LNCaP clone FGC (cell line): ENCODE data around the gene POLR2E.

Source experiments
- DNase-seq: peaks from one replicate; pipeline ENCODE4 v3.0.0-alpha.2; 2011; ENCODE audit warnings: low read depth
- H3K4me3 ChIP-seq: 2 replicates; pipeline ENCODE4 v1.5.1; 2011; ENCODE audit warnings: mild to moderate bottlenecking, low read depth, low read length, control low read depth
- CTCF ChIP-seq: IDR thresholded peaks from 2 replicates; pipeline ENCODE4 v1.5.1; 2012; ENCODE audit warnings: mild to moderate bottlenecking; ENCODE audit not compliant: control insufficient read depth, insufficient read depth; ENCODE audit errors: extremely low read depth

The POLR2E gene

GRCh38 chr19:1109032-1109551 lies 13.9 kb upstream of the POLR2E start:
- no peak for DNase-seq
- TF ChIP-seq CTCF, result no peak
- no peak overlapping the region for H3K4me3 ChIP-seq

GRCh38 chr19:1108291-1109031 lies 13.3 kb upstream of the POLR2E start:
- no peak for TF ChIP-seq CTCF
- H3K4me3 ChIP-seq, result no peak overlapping the region
- DNase-seq, result no peak

DNA sequence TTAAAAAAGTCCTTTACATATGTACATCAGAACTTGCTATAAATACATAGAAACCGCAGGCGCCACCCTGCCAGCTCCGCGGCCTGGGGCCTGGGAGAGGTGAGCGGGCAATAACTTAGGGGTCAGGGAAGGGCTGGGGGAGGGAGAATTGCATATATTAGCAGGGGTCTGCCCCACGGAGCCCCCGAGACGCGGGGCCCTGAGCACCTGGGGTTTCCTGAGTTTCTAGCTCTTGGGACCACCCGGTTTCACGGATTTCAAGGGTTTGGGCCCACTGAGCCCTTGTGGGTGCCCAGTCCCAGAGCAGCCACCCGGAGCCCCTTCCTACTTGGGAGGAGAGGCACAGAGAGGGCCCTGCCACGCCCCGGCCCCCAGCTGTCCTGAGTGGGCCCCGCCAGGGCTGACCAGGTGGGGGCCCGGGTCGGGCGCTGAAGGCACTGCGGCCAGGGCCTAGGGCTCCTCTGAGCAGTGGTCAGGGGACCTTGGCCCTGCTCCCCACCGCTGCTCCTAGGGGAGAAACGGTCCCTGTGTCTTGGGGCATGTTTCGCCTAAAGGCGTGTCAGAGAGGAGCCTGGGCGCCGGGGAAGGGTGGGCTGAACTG lies 12.6 kb upstream of the POLR2E start:
- no peak for TF ChIP-seq CTCF
- DNase-seq, result no peak
- H3K4me3 ChIP-seq, result no peak overlapping the region

DNA sequence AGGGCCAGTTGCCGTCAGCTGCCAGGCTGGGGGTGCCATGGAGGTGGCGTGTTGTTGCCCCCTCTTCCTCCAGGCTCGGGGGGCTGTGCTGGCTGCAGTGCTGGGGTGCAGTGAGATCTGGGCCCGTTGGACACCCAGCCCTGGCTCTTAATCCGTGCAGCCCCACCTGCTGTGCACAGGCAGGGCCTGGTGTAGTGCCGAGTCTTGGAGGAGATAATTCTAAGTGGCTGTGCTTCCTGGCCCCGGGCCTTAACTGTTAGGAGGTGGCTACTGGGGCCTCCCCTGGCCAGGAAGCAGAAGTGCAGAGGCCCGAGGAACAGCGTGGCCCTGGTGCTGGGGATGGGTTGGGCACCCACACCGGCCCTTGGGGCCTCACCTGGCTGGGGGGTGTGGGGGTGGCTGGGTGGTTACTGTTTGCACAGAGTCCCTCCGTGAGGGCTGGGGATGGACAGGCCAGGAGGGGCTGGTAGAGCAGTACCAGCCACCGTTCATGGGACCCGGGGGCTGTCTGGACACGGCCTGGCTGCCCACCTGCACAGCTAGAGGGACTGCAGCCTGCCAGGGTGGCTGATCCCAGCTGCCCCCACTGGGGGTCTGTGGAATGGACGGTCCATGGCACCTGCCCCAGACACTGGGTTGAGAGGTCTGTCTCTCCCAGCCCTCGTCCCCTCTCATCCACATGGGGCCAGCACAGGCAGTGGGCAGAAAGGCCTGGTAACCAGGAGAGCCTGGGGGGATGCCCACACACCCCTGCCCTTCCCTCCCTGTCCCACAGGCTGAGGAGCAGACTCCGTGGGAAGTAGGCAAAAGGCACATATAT lies 11.9 kb upstream of the POLR2E start:
- peak; percentile 41 for DNase-seq
- H3K4me3 ChIP-seq, result no peak overlapping the region
- peak; percentile 34; the same call in 1 of the 2 replicates for TF ChIP-seq CTCF

GRCh38 chr19:1105873-1106840 lies 11.0 kb upstream of the POLR2E start:
- no peak for DNase-seq
- H3K4me3 ChIP-seq, result no peak overlapping the region; the same call in 1 of the 2 replicates
- no peak for TF ChIP-seq CTCF

GRCh38 chr19:1105008-1105872 lies 10.1 kb upstream of the POLR2E start:
- no peak for DNase-seq
- no peak for TF ChIP-seq CTCF
- peak overlapping the region; percentile 56 for H3K4me3 ChIP-seq
